HepG2 (cell line): Measurements from ENCODE around the gene ACVR1B.
A peak's percentile ranks its signal among the peaks of the same experiment; 100 is the strongest.

Experiments used
- CBX1 ChIP-seq: IDR thresholded peaks from one replicate; pipeline ENCODE4 v1.6.1; 2016; ENCODE audit warnings: antibody characterized with exemption, low read depth
- ETS1 ChIP-seq: sonication (generic); formaldehyde crosslinking; IDR thresholded peaks from 2 replicates; pipeline ENCODE4 v1.4.0; 2020; ENCODE audit warnings: missing genetic modification reagents
- EZH2 ChIP-seq: conservative IDR thresholded peaks from 2 replicates; pipeline ENCODE4 v1.6.1; 2012; ENCODE audit warnings: mild to moderate bottlenecking, low read depth, low read length, moderate library complexity
- HDAC6 ChIP-seq: fragments of 200-600 bp; sonication (generic); IDR thresholded peaks from 2 replicates; pipeline ENCODE4 v1.7.0; 2017; ENCODE audit warnings: mild to moderate bottlenecking, antibody characterized with exemption, low read length, low read depth
- POLR2A ChIP-seq, 2 experiments: IDR thresholded peaks; 2 replicates each; pipeline ENCODE4 v1.6.1; 2011; ENCODE audit warnings: low read depth in 2 of 2, low read length in 2 of 2, mild to moderate bottlenecking in 1 of 2, moderate library complexity in 1 of 2; ENCODE audit not compliant: insufficient read depth in 1 of 2
- REST ChIP-seq, 2 experiments: IDR thresholded peaks; 2 replicates each; pipeline ENCODE4 v1.6.1; 2011 to 2012; ENCODE audit warnings: low read length in 2 of 2, borderline replicate concordance in 1 of 2, low read depth in 1 of 2, mild to moderate bottlenecking in 1 of 2, moderate library complexity in 1 of 2
- TAF1 ChIP-seq: sonication (generic); formaldehyde crosslinking; IDR thresholded peaks from 2 replicates; pipeline ENCODE4 v1.4.0; 2020; ENCODE audit warnings: missing genetic modification reagents
- ZNF275 ChIP-seq: sonication (generic); formaldehyde crosslinking; IDR thresholded peaks from 2 replicates; pipeline ENCODE4 v1.8.0; 2022; ENCODE audit warnings: missing genetic modification reagents, mild to moderate bottlenecking, inconsistent platforms, borderline replicate concordance
- ZNF326 ChIP-seq: sonication (generic); formaldehyde crosslinking; IDR thresholded peaks from 2 replicates; pipeline ENCODE4 v1.4.0; 2020; ENCODE audit warnings: missing genetic modification reagents, borderline replicate concordance

- TF ChIP-seq ETS1 (no peak), CBX1 (no peak), ZNF326 (CRISPR knock-in tag) (no peak), HDAC6 (no peak), EZH2 (no peak), POLR2A (IDR thresholded peaks at IDR 0.05; ENCODE audit: insufficient read depth in 1 of 2, low read depth in 2 of 2, low read length in 2 of 2) (0 out of 4 replicates have a peak, but pooled peaks of 1 of the 2 experiments have one; percentile 47), TAF1 (CRISPR knock-in tag) (no peak), ZNF275 (CRISPR knock-in tag) (no peak), REST (IDR thresholded peaks at IDR 0.05; ENCODE audit: borderline replicate concordance in 1 of 2, low read depth in 1 of 2, low read length in 2 of 2) (no peak; a peak in 1 of 4 replicates)
Observed at GRCh38 chr12:52032804-52033445, 81.4 kb downstream of the ACVR1B start.
